HG03175 (cell line): ENCODE data around the gene PERP.
A peak's percentile ranks its signal among the peaks of the same experiment; 100 is the strongest.
"Not testable (repeated sequence)": the region's sequence is repeated elsewhere in the genome, so short reads cannot be mapped to it uniquely, and the experiment has no call there.

Source experiments
- ATAC-seq: cut with Tn5 transposase; IDR thresholded peaks from one replicate; pipeline ENCODE4 v1.9.1; 2021; ENCODE audit warnings: mild to moderate bottlenecking, moderate library complexity; ENCODE audit not compliant: unreplicated experiment

The PERP gene

DNA sequence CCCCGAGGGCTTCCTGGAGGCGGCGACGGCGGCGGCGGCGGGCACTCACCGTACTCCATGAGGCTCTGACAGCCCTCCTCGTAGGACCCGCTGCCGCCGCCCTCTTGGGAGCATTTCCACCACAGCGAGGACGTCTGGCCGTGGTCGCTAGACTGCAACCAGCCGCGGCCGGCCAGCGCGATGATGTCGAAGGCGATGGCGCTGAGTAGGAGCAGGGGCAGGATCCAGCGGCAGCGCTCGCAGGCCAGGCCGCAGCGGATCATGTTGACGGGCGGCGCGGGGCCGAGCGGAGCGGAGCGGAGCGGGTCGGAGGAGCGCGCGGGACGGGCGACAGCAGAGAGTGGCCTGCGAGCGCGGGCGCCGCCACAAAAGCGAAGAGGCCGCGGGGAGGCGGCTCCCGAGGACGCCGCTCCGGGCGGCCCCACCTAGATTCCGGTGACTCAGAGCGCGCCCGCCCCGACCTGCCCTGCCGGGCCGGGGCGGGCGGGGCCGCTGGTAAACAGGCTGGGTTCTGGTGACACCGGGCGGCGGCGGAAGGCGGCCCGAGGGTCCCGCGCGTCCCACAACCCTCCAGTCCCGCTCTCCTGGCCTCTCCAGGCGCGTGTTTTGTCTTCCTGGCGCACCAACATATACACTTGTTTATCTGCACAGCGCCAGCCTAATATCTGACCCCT, at the start of gene PERP:
Gene PERP (minus strand): TSS at position 342 of the 674 bp plus-strand sequence. CDS start 79 bp downstream, at position 263.
- ATAC-seq: peak; percentile 67

DNA sequence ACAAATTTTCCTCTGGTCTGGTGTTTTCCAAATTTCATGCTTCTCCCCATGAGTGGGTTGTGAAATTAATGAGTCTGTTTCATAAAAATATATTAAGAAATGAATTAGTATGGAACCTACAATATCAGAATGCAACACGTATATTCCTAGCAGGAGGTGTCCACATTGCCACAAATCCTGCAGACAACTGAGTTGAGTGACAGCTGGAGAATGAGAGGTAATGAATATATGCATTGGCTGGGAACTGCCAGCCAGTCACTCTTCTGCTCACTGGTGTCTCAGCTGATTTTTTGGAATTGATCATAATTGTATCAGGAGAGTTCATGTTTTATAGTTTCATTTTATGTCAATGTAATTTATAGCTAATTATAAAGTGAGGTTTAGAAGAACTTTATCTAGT, 48.2 kb upstream of the PERP start:
- no peak for ATAC-seq

DNA sequence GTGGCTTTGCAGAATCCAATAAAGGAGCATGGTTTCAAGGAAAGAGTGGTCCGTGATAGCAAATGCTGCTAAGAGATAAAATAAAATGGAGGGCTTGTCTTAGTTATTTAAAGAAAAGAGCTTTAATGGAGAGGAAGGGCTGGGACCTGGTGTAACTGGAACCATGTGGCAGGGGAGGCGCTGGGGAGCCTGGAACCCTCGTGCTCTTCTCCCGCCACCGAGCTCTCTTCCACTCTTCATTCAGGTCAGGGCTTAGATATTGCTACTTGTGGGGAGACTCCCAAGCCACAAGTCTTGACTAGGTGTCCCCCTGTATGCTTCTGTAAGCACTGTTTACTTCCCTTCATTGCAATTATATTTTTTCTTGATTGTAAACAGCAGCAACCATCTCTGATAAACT, 39.3 kb upstream of the PERP start:
- ATAC-seq: no peak

- ATAC-seq: no peak
These were observed 38.2 kb upstream of the PERP start for GRCh38 chr6:138145402-138145801.

GRCh38 chr6:138142806-138143205, 35.6 kb upstream of the PERP start:
- ATAC-seq: no peak

DNA sequence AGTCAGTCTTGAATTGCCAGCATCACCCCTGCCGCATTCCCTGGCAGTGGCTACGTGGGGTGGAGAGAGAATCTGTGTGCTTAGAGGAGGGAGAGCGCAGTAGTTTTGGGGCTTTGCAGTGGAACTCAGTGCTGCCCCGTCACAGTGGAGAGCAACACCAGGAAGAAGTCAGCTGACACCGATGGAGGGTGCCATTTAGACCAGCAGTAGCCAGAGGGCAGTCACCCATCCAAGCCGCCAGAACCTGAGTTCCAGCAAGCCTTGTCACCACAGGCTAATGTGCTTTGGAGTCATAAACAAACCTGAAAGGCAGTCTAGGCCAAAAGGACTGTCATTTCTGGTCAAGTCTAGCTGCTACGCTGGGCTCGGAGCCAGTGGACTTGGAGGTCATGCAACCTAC, 22.0 kb upstream of the PERP start:
- no peak for ATAC-seq

- no peak for ATAC-seq
These were observed 20.9 kb upstream of the PERP start for GRCh38 chr6:138128096-138128495.

DNA sequence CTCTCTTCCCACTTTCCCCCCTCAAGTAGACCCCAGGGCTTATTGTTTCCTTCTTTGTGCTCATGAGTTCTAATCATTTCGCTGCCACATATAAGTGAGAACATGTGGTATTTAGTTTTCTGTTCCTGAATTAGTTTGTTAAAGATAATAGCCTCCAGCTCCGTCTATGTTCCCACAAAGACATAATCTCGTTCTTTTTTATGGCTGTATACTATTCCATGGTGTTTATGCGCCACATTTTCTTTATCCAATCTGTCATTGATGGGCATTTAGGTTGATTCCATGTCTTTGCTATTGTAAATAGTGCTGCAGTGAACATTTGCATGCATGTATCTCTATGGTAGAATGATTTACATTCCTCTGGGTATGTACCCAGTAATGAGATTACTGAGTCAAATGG, 16.9 kb upstream of the PERP start:
- no peak for ATAC-seq

- ATAC-seq: no peak
These were observed 12.8 kb upstream of the PERP start for GRCh38 chr6:138119976-138120375.

DNA sequence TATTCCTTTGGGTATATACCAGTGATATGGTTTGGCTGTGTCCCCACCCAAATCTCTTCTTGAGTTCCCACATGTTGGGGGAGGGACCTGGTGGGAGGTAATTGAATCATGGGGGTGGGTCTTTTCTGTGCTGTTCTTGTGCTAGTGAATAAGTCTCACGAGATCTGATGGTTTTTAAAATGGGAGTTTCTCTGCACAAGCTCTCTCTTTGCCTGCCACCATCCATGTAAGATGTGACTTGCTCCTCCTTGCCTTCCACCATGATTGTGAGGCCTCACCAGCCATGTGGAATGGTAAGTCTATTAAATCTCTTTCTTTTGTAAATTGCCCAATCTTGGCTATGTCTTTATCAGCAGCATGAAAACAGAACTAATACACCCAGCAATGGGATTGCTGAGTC, 12.0 kb upstream of the PERP start:
- not testable (repeated sequence) for ATAC-seq

DNA sequence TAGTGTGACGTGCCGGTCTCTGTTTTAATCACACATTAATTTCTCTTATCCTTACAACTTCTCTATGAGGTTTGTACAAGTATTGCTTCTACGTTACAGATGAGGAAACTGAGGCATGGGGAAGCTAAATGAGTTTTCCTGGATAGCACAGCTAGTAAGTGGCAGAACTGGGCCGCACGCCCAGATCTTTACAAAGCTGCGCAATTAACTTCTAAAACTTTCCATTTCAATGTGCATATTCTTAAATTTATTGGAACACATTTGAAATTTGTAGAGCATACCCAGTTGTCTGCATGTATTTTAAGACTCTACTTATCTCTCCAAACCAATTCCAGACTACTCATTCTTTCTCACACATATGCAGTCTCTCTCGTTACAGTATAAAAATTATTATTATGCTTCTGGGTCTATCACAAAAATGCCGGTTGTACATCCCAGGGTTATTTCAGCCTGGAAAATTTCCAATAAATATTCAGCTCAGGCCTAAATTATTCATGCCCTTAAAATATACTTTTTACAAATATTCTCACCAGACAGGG, 10.2 kb upstream of the PERP start:
- ATAC-seq: no peak

- ATAC-seq: no peak
These were observed 9.4 kb upstream of the PERP start for GRCh38 chr6:138116661-138116999.

- peak; percentile 80 for ATAC-seq
These were observed 8.8 kb upstream of the PERP start for GRCh38 chr6:138115877-138116660.

DNA sequence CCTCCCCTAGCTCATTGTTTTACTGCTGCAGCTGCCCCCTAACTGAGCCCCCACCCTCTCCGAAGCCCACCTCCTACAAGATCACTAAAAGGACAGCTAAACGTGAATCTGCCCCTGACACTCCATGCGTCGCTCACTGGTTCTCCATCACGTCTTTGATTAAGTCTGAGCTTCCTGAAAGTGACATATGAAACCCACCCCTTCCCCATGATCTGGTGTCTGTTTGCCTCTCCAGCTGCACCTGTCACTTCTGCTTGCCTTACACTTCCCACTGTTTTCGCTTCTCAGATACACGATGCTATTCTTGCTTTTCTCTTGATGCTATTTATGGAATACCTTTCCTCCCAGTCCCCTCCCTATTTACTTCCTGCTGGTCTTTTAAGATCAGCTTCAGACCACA, 8.0 kb upstream of the PERP start:
- ATAC-seq: no peak

DNA sequence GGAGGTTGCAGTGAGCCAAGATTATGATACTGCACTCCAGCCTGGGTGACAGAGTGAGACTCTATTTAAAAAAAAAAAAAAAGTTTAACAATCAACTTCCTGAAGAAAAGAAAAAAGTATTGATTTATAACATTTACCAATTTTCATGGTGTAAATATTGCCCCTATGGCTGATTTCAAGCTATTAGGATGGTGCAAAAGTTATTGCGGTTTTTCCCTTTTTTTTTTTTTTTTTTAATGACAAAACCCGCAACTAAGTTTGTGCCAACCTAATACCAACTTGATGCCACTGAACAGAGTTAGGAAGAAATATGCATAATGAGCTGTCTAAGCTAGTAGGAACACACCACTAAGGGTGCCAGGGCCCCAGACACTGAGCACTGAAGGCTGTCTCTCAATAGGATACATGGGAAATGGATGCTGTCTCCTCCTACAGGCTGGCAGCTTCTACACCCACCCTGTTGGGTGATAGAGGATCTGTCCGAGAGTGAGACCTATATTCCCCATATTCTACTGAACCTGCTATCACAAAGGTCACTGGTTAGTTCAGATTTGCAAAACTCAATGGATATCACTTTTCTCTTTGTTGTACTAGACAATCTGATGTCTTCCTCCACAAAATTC, 6.5 kb upstream of the PERP start:
- ATAC-seq: no peak

DNA sequence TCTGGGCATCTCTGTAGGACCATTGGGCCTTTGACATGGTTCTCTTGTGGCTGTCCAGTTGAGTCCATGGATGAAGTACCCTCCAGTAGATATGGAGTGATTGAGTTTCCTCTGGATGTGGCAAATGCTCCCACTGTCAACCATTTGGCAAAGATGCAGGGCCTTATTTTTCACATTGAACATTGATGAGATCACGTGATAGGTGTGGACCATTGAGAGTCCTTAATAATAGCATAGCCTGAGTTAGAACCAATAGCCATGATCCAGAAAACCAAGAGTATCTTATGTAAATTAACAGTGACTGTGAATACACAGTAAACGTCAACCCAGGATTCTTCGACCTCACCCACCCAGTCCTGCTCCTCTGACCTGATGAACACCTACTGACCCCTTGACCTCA, 3.0 kb upstream of the PERP start:
- no peak for ATAC-seq

GRCh38 chr6:138109042-138109997, 2.1 kb upstream of the PERP start:
- ATAC-seq: no peak

DNA sequence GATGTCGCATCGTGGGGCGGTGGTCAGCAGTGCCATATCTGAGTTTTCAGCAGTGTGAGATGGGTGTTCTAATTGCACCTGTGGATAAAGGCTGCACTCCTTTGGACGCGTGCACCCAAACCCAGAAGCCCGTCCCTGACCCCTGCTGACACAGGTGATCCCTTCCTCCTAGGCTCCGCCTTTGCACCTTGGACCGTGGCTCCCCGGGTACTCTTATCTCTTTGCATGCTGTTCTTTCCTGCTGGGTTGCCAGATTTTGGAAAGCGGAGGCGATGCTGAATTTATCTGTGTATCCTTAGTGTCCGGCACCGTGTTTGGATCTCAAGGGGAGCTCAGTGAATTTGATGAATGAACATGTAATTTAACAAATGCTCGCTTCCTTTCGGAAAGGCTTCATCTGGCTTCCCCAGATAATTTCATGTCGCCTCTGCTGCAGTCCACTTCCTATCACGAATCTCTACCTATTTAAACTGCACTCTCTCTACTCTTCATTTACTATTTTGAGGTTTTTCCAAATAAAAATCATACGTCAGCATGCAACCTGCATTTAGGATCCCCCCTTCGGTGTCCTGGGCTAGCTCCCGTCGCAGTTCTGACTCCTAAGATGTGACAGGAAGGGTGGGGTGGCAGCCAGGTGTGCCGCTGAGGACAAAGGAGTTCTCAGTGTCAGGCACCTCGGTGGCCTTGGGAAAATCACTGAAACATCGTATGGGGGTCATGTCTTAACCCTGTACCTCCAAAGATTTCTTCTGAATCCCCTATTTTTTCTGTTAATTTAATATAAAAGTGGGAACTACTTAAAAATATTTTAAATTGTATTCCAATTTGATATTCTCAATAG, 753 bp upstream of the PERP start:
- ATAC-seq: peak; percentile 24

- ATAC-seq: no peak
These were observed 548 bp downstream of the PERP start for GRCh38 chr6:138106665-138107077.
